GM12891 (cell line): Measurements from ENCODE around the gene ZEB2.

Experiments used
- POLR2A ChIP-seq: IDR thresholded peaks from 2 replicates; pipeline ENCODE4 v1.6.1; 2011; ENCODE audit warnings: low read depth, low read length, control low read depth
- SPI1 ChIP-seq: IDR thresholded peaks from 2 replicates; pipeline ENCODE4 v1.6.1; 2011; ENCODE audit warnings: low read depth, low read length, control low read depth
- TAF1 ChIP-seq: IDR thresholded peaks from 2 replicates; pipeline ENCODE4 v1.6.1; 2011; ENCODE audit warnings: low read depth, low read length, control low read depth

- no peak for TF ChIP-seq SPI1
- no peak for TF ChIP-seq POLR2A
- no peak for TF ChIP-seq TAF1
Measured at GRCh38 chr2:144343145-144343544, 176.8 kb downstream of the ZEB2 start.
